MCF 10A (cell line): ENCODE data around the gene ELOA. TPM values are rescaled to one million over a fixed set of nuclear protein-coding genes. Genes with fewer than 3 reads are reported as not detected.

Experiments
- BruUV-seq: library from RNA; stranded (reverse); fragments of 400-500 nt; replicated peaks from 2 replicates; lab custom pipeline; 2021; lab: Mats Ljungman, UMichigan
- CTCF ChIA-PET: fragments of 300-600 bp; sonication (Branson Sonifier 250); formaldehyde crosslinking; extraction: SDS; loops from one replicate; lab custom pipeline; 2021; ENCODE audit warnings: antibody characterized with exemption, inconsistent platforms; lab: Yijun Ruan, JAX
- POLR2A ChIA-PET: fragments of 300-600, 350-650 bp; sonication (Branson Sonifier 250); formaldehyde crosslinking; extraction: SDS; loops from one replicate; lab custom pipeline; 2020; ENCODE audit warnings: antibody characterized with exemption, inconsistent platforms; lab: Yijun Ruan, JAX
- DNase-seq: peaks from one replicate; pipeline ENCODE4 v3.0.0-alpha.2; 2018; ENCODE audit not compliant: unreplicated experiment
- H3K27ac Mint-ChIP-seq: one replicate; pipeline ENCODE4 v1.8.0; 2022; ENCODE audit warnings: mild to moderate bottlenecking, low read depth, mixed read lengths; ENCODE audit not compliant: unreplicated experiment
- H3K27me3 Mint-ChIP-seq: one replicate; pipeline ENCODE4 v1.8.0; 2022; ENCODE audit warnings: mixed read lengths; ENCODE audit not compliant: insufficient read depth, unreplicated experiment
- H3K36me3 Mint-ChIP-seq: one replicate; pipeline ENCODE4 v1.8.0; 2022; ENCODE audit warnings: mild to moderate bottlenecking, moderate library complexity, mixed read lengths; ENCODE audit not compliant: insufficient read depth, unreplicated experiment
- H3K4me1 Mint-ChIP-seq: one replicate; pipeline ENCODE4 v1.8.0; 2022; ENCODE audit warnings: mixed read lengths; ENCODE audit not compliant: insufficient read depth, unreplicated experiment
- H3K4me3 Mint-ChIP-seq: one replicate; pipeline ENCODE4 v1.8.0; 2022; ENCODE audit warnings: mild to moderate bottlenecking, moderate library complexity, mixed read lengths; ENCODE audit not compliant: unreplicated experiment
- H3K9me3 Mint-ChIP-seq: one replicate; pipeline ENCODE4 v1.8.0; 2022; ENCODE audit warnings: mixed read lengths; ENCODE audit not compliant: unreplicated experiment
- CTCF ChIP-seq: fragments of 200-600 bp; IDR thresholded peaks from one replicate; pipeline ENCODE4 v1.8.0; 2022; ENCODE audit warnings: antibody characterized with exemption, mild to moderate bottlenecking; ENCODE audit not compliant: unreplicated experiment
- intact Hi-C: fragments of 100-400 bp; cut with micrococcal nuclease; formaldehyde crosslinking; loops from 2 replicates; pipeline ENCODE4 v1.14.1; 2022
- total RNA-seq: library from RNA; stranded (reverse); gene quantifications from 2 replicates; pipeline ENCODE4 v1.2.3, GENCODE V29; 2022

ELOA gene
- total RNA-seq, 1 experiment from 2014 or later, result 68.3 TPM

- Mint-ChIP-seq H3K4me1 (no peaks in the 10 kb centered on the region), H3K9me3 (no peaks in the 10 kb centered on the region), H3K4me3 (no peak overlapping the region), H3K27me3 (no peaks in the 10 kb centered on the region), H3K27ac (no peak overlapping the region), H3K36me3 (peaks cover 17% of the 10 kb centered on the region)
- no peak for TF ChIP-seq CTCF
- ChIA-PET POLR2A (interaction anchor here (1.3 to 3.3 kb wide), 2 partner anchors 19 to 27 kb away, joined by 4 to 15 read pairs; partner anchors contain the start of gene PITHD1), CTCF (interaction anchor here (0.6 to 3.0 kb wide), 6 partner anchors 33 to 238 kb away, joined by 3 to 14 read pairs (median 3); partner anchors contain the start of gene FUCA1)
- intact Hi-C loops, result no loop called here
- no TSS peak for BruUV-seq
- no peak for DNase-seq
These were observed 61.8 kb downstream of the ELOA start for GRCh38 chr1:23805025-23805424.

GRCh38 chr1:23806280-23806679 lies 63.0 kb downstream of the ELOA start:
- CTCF ChIA-PET, result interaction anchor here (0.5 to 3.0 kb wide), 5 partner anchors 49 to 222 kb away, joined by 3 to 14 read pairs (median 4); no protein-coding TSS in a partner anchor
- no TSS peak for BruUV-seq
- POLR2A ChIA-PET, result interaction anchor here (1.3 to 3.3 kb wide), 2 partner anchors 18 to 28 kb away, joined by 4 to 15 read pairs; partner anchors contain the start of gene PITHD1

GRCh38 chr1:23807453-23807852 lies 64.2 kb downstream of the ELOA start:
- BruUV-seq, result no TSS peak
- no peak overlapping the region for H3K4me3 Mint-ChIP-seq
- ChIA-PET POLR2A (interaction anchor here (0.7 to 3.3 kb wide), 4 partner anchors 11 to 63 kb away, joined by 3 to 15 read pairs (median 4); partner anchors contain the start of gene PITHD1), CTCF (interaction anchor here (0.6 to 3.0 kb wide), 5 partner anchors 8 to 220 kb away, joined by 4 to 14 read pairs (median 4); no protein-coding TSS in a partner anchor)
- H3K27ac Mint-ChIP-seq, result no peak overlapping the region
- H3K36me3 Mint-ChIP-seq, result peaks cover 30% of the 10 kb centered on the region
- TF ChIP-seq CTCF, result no peak
- intact Hi-C loops, result no loop called here
- no peaks in the 10 kb centered on the region for H3K27me3 Mint-ChIP-seq
- no peak for DNase-seq
- peaks cover 14% of the 10 kb centered on the region for H3K4me1 Mint-ChIP-seq
- no peaks in the 10 kb centered on the region for H3K9me3 Mint-ChIP-seq

More at GRCh38 chr1:23806280-23806679, 63.0 kb downstream of the ELOA start:
- Mint-ChIP-seq H3K27ac (no peak overlapping the region), H3K4me3 (no peak overlapping the region), H3K27me3 (no peaks in the 10 kb centered on the region), H3K9me3 (no peaks in the 10 kb centered on the region), H3K4me1 (peaks cover 10% of the 10 kb centered on the region), H3K36me3 (peaks cover 25% of the 10 kb centered on the region)
- TF ChIP-seq CTCF, result no peak
- no peak for DNase-seq
- intact Hi-C loops, result no loop called here

GRCh38 chr1:23809751-23810171 lies 66.5 kb downstream of the ELOA start:
- peaks cover 52% of the 10 kb centered on the region for H3K36me3 Mint-ChIP-seq
- peaks cover 14% of the 10 kb centered on the region for H3K4me1 Mint-ChIP-seq
- H3K4me3 Mint-ChIP-seq, result no peak overlapping the region
- H3K9me3 Mint-ChIP-seq, result no peaks in the 10 kb centered on the region
- no TSS peak for BruUV-seq
- peak; percentile 77 for DNase-seq
- TF ChIP-seq CTCF, result peak; percentile 72
- H3K27ac Mint-ChIP-seq, result no peak overlapping the region
- POLR2A ChIA-PET, result interaction anchor here (0.6 to 1.8 kb wide), 8 partner anchors 9 to 504 kb away, joined by 3 to 8 read pairs (median 4); partner anchors contain the start of genes GALE, HMGCL and PITHD1
- intact Hi-C loops, result loop anchor here (1.0 to 2.0 kb wide), 3 partner anchors 59 to 219 kb away; partner anchors contain the start of gene FUCA1
- no peaks in the 10 kb centered on the region for H3K27me3 Mint-ChIP-seq
- CTCF ChIA-PET, result interaction anchor here (0.6 to 3.8 kb wide), 27 partner anchors 8 to 258 kb away, joined by 3 to 44 read pairs (median 4); partner anchors contain the start of genes FUCA1, GALE and HMGCL
